ENCODE results near the gene NBR1.
"Not testable (repeated sequence)": the region's sequence is repeated elsewhere in the genome, so short reads cannot be mapped to it uniquely, and the experiment has no call there.

DNA sequence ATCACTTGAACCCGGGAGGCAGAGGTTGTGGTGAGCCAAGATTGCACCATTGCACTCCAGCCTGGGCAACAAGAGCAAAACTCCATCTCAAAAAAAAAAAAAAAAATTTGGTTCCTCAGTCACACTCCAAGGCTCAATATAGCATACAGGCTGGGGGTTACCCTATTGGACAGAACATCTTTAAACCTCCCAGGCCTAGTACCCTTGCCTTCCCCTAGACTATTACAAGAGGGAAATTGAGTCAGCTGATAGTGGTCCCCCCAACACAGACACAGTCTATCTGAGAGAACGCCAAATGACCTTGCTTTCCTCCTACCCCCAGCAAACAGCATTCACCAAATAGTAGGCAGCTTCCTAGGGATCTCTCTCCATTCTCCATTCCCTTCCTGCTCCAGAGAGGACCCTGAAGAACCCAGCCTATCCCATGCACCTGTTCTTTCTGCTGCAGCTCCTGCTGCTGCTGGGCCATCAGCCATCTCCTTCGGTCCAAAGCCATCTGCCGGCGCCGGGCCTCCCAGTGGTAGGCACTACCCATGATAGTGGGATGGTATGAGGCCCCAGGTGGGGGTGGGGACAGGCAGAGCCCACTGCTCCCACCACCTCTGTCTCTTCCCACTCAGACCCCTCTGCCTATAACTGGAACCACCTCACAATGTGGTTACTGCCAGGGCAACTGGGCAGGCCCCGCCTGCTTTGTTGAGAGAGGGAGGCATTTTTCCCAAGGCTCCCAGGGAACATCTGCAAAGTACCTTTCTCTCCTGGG, 57.2 kb downstream of the NBR1 start, which contains the start of gene CCDC200:
- TF ChIP-seq, protein P1, sequence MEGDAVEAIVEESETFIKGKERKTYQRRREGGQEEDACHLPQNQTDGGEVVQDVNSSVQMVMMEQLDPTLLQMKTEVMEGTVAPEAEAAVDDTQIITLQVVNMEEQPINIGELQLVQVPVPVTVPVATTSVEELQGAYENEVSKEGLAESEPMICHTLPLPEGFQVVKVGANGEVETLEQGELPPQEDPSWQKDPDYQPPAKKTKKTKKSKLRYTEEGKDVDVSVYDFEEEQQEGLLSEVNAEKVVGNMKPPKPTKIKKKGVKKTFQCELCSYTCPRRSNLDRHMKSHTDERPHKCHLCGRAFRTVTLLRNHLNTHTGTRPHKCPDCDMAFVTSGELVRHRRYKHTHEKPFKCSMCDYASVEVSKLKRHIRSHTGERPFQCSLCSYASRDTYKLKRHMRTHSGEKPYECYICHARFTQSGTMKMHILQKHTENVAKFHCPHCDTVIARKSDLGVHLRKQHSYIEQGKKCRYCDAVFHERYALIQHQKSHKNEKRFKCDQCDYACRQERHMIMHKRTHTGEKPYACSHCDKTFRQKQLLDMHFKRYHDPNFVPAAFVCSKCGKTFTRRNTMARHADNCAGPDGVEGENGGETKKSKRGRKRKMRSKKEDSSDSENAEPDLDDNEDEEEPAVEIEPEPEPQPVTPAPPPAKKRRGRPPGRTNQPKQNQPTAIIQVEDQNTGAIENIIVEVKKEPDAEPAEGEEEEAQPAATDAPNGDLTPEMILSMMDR (IDR thresholded peaks at IDR 0.05; ENCODE audit: low read depth, low read length, missing input control) = not testable (repeated sequence)
- TF ChIP-seq SP1 (IDR thresholded peaks at IDR 0.05); EGR1 (IDR thresholded peaks at IDR 0.05; ENCODE audit: low read depth in 2 of 2); RAD21 (IDR thresholded peaks at IDR 0.05); TAF1 (conservative IDR thresholded peaks at IDR 0.05); JUND (IDR thresholded peaks at IDR 0.05); GABPA (IDR thresholded peaks at IDR 0.05 in 1 of 2, conservative IDR thresholded peaks at IDR 0.05 in 1 of 2): not testable (repeated sequence)
- TF ChIP-seq, protein P2, sequence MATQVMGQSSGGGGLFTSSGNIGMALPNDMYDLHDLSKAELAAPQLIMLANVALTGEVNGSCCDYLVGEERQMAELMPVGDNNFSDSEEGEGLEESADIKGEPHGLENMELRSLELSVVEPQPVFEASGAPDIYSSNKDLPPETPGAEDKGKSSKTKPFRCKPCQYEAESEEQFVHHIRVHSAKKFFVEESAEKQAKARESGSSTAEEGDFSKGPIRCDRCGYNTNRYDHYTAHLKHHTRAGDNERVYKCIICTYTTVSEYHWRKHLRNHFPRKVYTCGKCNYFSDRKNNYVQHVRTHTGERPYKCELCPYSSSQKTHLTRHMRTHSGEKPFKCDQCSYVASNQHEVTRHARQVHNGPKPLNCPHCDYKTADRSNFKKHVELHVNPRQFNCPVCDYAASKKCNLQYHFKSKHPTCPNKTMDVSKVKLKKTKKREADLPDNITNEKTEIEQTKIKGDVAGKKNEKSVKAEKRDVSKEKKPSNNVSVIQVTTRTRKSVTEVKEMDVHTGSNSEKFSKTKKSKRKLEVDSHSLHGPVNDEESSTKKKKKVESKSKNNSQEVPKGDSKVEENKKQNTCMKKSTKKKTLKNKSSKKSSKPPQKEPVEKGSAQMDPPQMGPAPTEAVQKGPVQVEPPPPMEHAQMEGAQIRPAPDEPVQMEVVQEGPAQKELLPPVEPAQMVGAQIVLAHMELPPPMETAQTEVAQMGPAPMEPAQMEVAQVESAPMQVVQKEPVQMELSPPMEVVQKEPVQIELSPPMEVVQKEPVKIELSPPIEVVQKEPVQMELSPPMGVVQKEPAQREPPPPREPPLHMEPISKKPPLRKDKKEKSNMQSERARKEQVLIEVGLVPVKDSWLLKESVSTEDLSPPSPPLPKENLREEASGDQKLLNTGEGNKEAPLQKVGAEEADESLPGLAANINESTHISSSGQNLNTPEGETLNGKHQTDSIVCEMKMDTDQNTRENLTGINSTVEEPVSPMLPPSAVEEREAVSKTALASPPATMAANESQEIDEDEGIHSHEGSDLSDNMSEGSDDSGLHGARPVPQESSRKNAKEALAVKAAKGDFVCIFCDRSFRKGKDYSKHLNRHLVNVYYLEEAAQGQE (IDR thresholded peaks at IDR 0.05) = not testable (repeated sequence)
- TF ChIP-seq, protein P3, sequence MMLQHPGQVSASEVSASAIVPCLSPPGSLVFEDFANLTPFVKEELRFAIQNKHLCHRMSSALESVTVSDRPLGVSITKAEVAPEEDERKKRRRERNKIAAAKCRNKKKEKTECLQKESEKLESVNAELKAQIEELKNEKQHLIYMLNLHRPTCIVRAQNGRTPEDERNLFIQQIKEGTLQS (IDR thresholded peaks at IDR 0.05) = not testable (repeated sequence)
- TF ChIP-seq, protein P4, sequence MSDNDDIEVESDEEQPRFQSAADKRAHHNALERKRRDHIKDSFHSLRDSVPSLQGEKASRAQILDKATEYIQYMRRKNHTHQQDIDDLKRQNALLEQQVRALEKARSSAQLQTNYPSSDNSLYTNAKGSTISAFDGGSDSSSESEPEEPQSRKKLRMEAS (IDR thresholded peaks at IDR 0.05) = not testable (repeated sequence)

Data from liver (tissue), 3 donors.